H54 (cell line): ENCODE results near the gene SLC22A16.

Experiments used
- DNase-seq: peaks from one replicate; pipeline ENCODE4 v3.0.0; 2011; ENCODE audit warnings: low spot score, mixed read lengths; ENCODE audit not compliant: insufficient read length
- FAIRE-seq: peaks from 3 replicates; lab custom pipeline; 2011; peaks lifted over from hg19 to GRCh38; lab: Jason Lieb, UNC
- POLR2A ChIP-seq: IDR thresholded peaks from 2 replicates; pipeline ENCODE4 v1.6.1; 2011; ENCODE audit warnings: low read depth, mild to moderate bottlenecking, low read length

SLC22A16 gene

DNA sequence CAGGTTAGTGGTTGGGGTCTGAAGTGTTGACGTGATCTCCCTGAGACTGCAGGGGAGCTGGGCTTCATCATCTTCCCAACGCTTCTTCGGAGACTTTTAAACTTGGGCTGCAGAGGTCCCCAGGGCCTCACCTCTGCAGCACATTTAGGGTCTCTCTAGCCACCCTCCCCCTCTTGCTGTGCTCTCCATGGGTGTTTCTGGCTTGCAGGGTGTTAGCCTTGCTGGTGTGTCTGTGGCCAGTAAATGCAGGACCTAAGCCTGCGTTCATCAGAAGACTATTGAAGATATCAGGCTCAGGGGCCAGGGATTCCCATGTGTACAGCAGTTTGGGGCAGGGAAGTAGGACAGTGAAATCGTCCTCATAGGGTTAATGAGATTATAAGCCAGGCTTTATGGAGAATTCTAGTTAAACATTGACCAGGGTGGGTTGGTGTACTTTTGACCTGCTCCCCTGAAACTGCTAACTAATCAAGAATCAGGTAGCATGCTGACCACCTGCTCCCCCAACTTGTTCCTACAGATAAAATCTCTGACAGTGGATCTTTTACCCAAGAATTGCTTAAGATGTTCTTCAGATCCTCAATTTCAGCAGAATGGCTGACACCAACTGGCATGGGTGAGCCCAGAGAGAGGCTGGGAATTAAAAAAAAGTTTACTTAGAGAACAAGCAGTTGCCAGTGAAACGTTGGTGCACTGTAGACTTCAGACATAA, 57.2 kb downstream of the SLC22A16 start:
- TF ChIP-seq POLR2A, result no peak
- FAIRE-seq (no peak), DNase-seq (no peak)

- no peak for TF ChIP-seq POLR2A
- DNase-seq, result no peak
- no peak for FAIRE-seq
Observed at GRCh38 chr6:110418594-110418993, 57.8 kb downstream of the SLC22A16 start.

DNA sequence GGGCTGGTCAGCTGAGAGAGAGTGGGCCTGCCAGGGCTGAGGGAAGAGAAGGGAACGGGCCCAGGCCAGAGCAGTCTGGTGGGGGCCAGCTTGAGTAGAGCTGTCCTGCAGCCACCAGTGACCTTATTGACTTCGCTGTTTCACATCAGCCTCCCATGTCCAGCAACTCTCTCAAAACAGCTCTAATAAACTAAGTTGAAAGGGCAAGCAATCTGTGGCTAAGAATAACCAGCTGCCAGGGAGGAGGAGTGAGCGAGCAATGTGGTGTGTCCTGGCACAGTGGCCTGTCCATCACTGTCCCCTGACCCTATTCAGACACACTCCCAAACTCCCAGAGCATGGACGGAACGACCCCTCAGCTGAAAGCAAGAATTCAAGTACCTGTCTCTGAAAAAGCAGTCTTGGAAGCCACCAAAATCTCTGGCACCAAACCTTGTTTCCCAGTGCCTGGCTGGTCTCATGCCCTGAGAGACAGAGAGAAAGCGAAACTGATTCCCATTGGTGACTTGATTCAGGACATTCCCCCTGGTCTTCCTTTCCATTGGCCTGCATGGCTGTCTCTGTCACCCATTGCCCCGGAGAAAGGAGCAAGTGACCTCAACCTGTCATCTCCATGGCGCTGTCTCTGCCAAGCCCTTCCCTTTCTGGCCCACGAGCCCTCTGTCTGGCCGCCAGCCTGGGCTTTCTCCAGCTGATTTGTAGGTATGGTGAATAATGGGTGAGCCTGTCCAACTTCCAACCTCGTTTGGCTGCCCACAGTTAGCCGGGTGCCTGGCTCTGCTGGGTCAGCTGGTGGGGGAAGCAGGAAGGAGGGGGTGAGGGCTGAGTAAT, 61.1 kb downstream of the SLC22A16 start, which contains the start of gene DDO:
TSS of gene DDO (minus strand) at position 490 of the 831 bp plus-strand sequence. CDS start 2,113 bp downstream, outside the sequence.
- peak; percentile 79 for DNase-seq
- no peak for TF ChIP-seq POLR2A
- FAIRE-seq, result no peak

- FAIRE-seq (no peak), DNase-seq (no peak)
- no peak for TF ChIP-seq POLR2A
Observed at GRCh38 chr6:110414669-110415068, 61.7 kb downstream of the SLC22A16 start.

DNA sequence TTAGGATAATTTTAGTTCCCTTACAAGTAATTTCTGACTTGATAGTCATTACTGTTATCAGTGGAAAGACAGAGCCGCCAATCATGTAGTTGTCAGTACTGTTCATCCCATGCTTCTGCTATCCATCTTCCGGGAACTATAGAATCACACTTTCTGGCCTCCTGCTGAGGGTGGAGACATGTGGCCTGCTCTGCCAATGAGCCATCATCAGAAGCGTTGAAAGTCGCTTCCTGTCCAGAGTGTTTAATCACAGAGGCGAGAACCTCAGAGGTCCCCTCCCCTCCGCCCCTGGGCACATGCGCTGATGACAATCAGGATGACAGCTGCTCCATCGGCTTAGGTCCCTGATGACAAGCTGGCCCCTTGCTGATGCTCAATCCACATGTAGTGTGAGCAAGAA, 64.1 kb downstream of the SLC22A16 start:
- TF ChIP-seq POLR2A, result no peak
- DNase-seq (no peak), FAIRE-seq (no peak)

- DNase-seq (no peak), FAIRE-seq (no peak)
- TF ChIP-seq POLR2A, result no peak
Observed at GRCh38 chr6:110410511-110410910, 65.9 kb downstream of the SLC22A16 start.

DNA sequence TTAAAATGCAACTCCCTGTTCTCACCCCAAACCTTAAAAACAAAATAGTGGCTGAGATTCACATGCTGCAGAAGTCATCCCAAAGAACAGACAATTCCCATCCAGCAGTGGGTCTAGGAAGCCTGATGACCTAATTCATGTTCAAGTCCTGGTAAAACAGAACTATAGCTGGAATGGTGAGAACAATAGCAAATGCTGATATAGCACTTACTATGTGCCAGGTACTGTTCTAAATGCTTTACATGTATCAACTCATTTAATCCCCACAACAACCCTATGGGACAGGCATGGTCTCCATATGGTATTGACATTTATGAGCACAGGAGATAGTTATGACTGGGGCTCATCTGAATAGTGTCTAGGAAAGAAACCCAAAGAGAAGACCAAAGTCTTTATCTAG, 66.6 kb downstream of the SLC22A16 start:
- DNase-seq, result no peak
- FAIRE-seq, result no peak
- no peak for TF ChIP-seq POLR2A

DNA sequence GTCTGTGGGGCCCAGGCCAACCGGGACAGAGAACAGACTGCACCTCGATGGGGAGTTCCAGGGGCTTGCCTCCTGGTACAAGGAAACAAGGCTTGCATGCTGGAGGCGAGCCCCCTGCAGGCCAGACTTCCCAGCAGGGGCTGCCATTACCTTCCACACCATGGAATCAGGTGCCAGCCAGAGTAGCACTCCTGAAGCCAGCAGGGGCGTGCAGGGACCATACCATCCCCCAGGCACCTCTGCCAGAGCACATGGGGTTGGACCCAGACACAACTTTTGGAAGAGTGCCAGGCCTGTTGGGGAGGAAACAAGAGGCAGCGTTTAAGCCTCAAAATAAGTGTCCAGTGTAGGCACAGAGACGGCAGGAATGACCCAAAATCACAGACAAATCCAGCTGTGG, 67.5 kb downstream of the SLC22A16 start:
- FAIRE-seq (no peak), DNase-seq (no peak)
- no peak for TF ChIP-seq POLR2A

GRCh38 chr6:110404607-110405006, 71.8 kb downstream of the SLC22A16 start:
- no peak for TF ChIP-seq POLR2A
- DNase-seq (no peak), FAIRE-seq (no peak)

- no peak for TF ChIP-seq POLR2A
- no peak for FAIRE-seq
- DNase-seq, result no peak
Observed at GRCh38 chr6:110401585-110402176, 74.7 kb downstream of the SLC22A16 start.

DNA sequence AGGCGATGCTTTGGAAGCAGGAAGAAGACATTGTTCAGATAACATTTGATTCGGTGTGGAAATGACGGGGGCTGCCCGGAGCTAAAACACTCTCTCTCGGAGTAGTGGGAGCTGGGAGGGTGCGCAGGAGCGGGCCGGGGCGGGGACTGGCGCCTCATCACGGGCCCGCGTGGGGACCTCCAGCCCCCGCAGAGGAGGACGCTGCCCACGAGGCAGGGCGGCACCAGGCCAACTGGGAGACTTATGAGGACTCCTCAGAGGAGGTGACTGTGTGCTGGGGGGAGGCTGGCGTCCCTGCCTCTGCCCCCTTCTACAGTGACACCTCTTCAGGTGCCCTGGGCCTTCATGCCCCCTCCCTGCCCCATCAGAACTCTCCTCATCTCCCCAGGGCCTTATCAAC, 76.2 kb downstream of the SLC22A16 start:
- FAIRE-seq (no peak), DNase-seq (no peak)
- TF ChIP-seq POLR2A, result no peak

DNA sequence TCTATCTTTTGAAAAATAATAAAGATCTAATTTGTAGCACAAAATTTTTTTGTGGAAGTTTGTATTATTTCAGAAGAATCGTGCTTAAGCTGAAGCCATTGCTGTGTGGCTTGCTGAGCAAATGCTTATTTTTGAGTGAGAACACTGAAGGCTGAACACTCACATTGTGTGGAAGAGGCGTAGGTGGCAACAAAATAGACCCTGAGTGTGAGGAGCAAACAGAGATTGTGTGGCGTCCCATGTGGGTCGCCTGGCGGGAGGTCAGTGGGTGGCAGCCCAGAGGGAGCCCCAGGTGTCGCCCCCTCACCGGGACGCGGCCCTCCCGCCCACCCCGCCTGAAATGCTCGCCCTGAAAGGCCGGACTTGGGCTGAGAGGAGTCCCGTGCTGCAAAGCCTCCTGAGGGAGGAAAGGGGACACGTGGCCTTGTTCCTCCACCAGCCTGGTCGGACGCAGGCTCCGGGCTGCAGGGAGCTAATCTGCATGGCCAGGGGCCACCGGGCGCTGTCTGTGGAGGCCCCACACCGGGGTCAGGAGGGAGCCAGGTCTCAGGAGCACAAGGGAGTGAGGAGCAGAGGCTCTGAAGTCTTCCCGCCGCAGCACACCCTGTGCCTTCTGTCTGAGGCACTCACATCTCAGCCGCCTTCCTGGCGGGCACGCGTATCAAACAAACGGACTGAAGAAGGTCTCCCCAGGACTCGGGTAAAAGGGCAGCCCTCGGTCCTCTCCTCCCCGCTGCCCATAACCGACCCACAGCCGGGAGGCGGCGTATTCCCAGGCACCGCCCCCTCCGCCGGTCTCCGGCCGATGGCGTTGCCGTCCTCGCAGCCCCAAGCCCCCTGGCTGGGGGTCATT, 77.0 kb downstream of the SLC22A16 start:
- FAIRE-seq (no peak), DNase-seq (no peak)
- TF ChIP-seq POLR2A, result no peak

DNA sequence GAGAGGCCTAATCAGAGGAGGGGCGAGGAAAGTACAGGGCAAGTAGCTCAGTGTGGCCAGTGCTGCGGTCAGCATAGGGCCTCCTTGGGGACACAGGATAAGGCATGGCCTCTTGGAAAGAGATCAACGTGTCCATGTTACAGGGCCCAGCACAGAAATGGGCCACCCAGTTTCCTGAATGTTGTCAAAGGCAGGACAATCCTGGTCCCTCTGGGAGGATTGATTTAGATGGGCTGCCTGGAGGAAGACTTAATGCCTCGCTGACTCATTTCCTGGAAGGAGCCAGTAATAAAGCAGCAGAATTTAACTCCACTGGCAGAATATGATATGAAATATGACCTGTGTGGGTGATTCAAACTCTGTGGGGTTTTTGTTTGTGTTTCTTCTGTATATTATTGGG, 77.6 kb downstream of the SLC22A16 start:
- FAIRE-seq, result no peak
- peak; percentile 45 for DNase-seq
- TF ChIP-seq POLR2A, result no peak
